Panc1 (cell line): ENCODE measurements around the gene PRKCZ. TPM values are rescaled to one million over a fixed set of nuclear protein-coding genes. Genes with fewer than 3 reads are reported as not detected.
"Not testable (repeated sequence)": the region's sequence is repeated elsewhere in the genome, so short reads cannot be mapped to it uniquely, and the experiment has no call there.

ENCODE experiments used
- ATAC-seq: fragments of 200-7000 bp; cut with Tn5 transposase; 2 replicates; pipeline ENCODE4 v1.9.1; 2020; ENCODE audit warnings: mild to moderate bottlenecking, moderate library complexity
- BruUV-seq: library from RNA; stranded (reverse); fragments of 400-500 nt; replicated peaks from 2 replicates; lab custom pipeline; 2021; lab: Mats Ljungman, UMichigan
- CTCF ChIA-PET: fragments of 300-600 bp; sonication (Branson Sonifier 250); formaldehyde crosslinking; loops from one replicate; lab custom pipeline; 2022; ENCODE audit warnings: antibody characterized with exemption; lab: Charles Lee
- POLR2A ChIA-PET: fragments of 300-600 bp; sonication (Branson Sonifier 250); formaldehyde crosslinking; loops from one replicate; lab custom pipeline; 2022; ENCODE audit warnings: antibody characterized with exemption; lab: Charles Lee
- DNase-seq: peaks from one replicate; pipeline ENCODE4 v3.0.0-alpha.2; 2010; ENCODE audit warnings: low read depth, low spot score
- H3K27ac ChIP-seq: 2 replicates; pipeline ENCODE4 v1.5.1; 2011; ENCODE audit warnings: mild to moderate bottlenecking, low read length, inconsistent platforms
- H3K27me3 ChIP-seq: fragments of 200-500 bp; sonication (Bioruptor generic); 2 replicates; pipeline ENCODE4 v1.6.0; 2014; ENCODE audit warnings: low read length, inconsistent platforms; ENCODE audit not compliant: control insufficient read depth, insufficient read depth
- H3K36me3 ChIP-seq: fragments of 200-500 bp; sonication (Bioruptor generic); 2 replicates; pipeline ENCODE4 v1.5.1; 2014; ENCODE audit warnings: inconsistent platforms, mild to moderate bottlenecking, low read length, moderate library complexity; ENCODE audit not compliant: control insufficient read depth, insufficient read depth
- H3K4me1 ChIP-seq: 2 replicates; pipeline ENCODE4 v1.5.1; 2011; ENCODE audit warnings: inconsistent platforms, mild to moderate bottlenecking, low read length, moderate library complexity; ENCODE audit not compliant: control insufficient read depth, insufficient read depth
- H3K4me3 ChIP-seq, 2 experiments: 2 replicates each; pipeline ENCODE4 v1.5.1; 2011 to 2012; ENCODE audit warnings: low read depth in 2 of 2, low read length in 2 of 2, mild to moderate bottlenecking in 2 of 2, inconsistent platforms in 1 of 2, moderate library complexity in 1 of 2
- H3K9me3 ChIP-seq: fragments of 200-500 bp; sonication (Bioruptor generic); 2 replicates; pipeline ENCODE4 v1.5.1; 2014; ENCODE audit warnings: low read depth, mild to moderate bottlenecking, inconsistent platforms, low read length, moderate library complexity; ENCODE audit not compliant: control insufficient read depth, insufficient read depth
- CTCF ChIP-seq: fragments of 450-650 bp; IDR thresholded peaks from 2 replicates; pipeline ENCODE4 v1.5.1; 2017; ENCODE audit warnings: mild to moderate bottlenecking
- POLR2AphosphoS5 ChIP-seq: IDR thresholded peaks from 2 replicates; pipeline ENCODE4 v1.6.1; 2012; ENCODE audit warnings: mild to moderate bottlenecking, low read depth, low read length, moderate library complexity
- REST ChIP-seq, 2 experiments: IDR thresholded peaks; 2 replicates each; pipeline ENCODE4 v1.6.1; 2011 to 2012; ENCODE audit warnings: low read depth in 2 of 2, control low read depth in 1 of 2, low read length in 1 of 2, mild to moderate bottlenecking in 1 of 2, moderate library complexity in 1 of 2; ENCODE audit not compliant: insufficient read depth in 1 of 2
- SIN3A ChIP-seq: IDR thresholded peaks from 2 replicates; pipeline ENCODE4 v1.6.1; 2012; ENCODE audit warnings: low read depth, mild to moderate bottlenecking, low read length, moderate library complexity, borderline replicate concordance; ENCODE audit not compliant: insufficient read depth
- TCF7L2 ChIP-seq: IDR thresholded peaks from 2 replicates; pipeline ENCODE4 v1.6.1; 2011; ENCODE audit warnings: mild to moderate bottlenecking, low read depth, low read length, inconsistent platforms
- in situ Hi-C: cut with HindIII; loops from 2 replicates; pipeline ENCODE4 v1.10.0; 2016; ENCODE audit warnings: low sequenced_read_pairs, low pct_unique_long_range_greater_than_20kb
- intact Hi-C: fragments of 100-400 bp; cut with micrococcal nuclease; formaldehyde crosslinking; loops from one replicate; pipeline ENCODE4 v1.10.0; 2022; ENCODE audit not compliant: unreplicated experiment
- total RNA-seq: library from RNA; stranded (reverse); gene quantifications from one replicate; pipeline ENCODE4 v1.2.1, GENCODE V29; 2021; ENCODE audit not compliant: unreplicated experiment

PRKCZ gene
- total RNA-seq, 1 experiment from 2014 or later = 26.7 TPM

- TF ChIP-seq POLR2AphosphoS5 = no peak
- no peak for TF ChIP-seq REST (IDR thresholded peaks at IDR 0.05; ENCODE audit: insufficient read depth in 1 of 2, low read depth in 2 of 2, low read length in 1 of 2)
- no peak for TF ChIP-seq CTCF
- no peak for TF ChIP-seq TCF7L2
- TF ChIP-seq SIN3A = no peak
- POLR2A ChIA-PET = no interaction called here
- ATAC-seq = no peak
- no peak for DNase-seq
- Histone ChIP-seq H3K4me1 (no peaks in the 10 kb centered on the region), H3K36me3 (no peaks in the 10 kb centered on the region), H3K27ac (no peak overlapping the region), H3K4me3 (no peak overlapping the region), H3K9me3 (no peaks in the 10 kb centered on the region), H3K27me3 (no peaks in the 10 kb centered on the region)
- CTCF ChIA-PET = interaction anchor here (0.6 kb wide), 1 partner anchor 202 kb away, joined by 4 read pairs; no protein-coding TSS in a partner anchor
- in situ Hi-C loops (no loop called here), intact Hi-C loops (no loop called here)
- no TSS peak for BruUV-seq
These were observed 63.5 kb downstream of the PRKCZ start for GRCh38 chr1:2113620-2114135.

- H3K27me3 ChIP-seq, H3K4me1 ChIP-seq, H3K27ac ChIP-seq, in situ Hi-C loops, H3K4me3 ChIP-seq, ATAC-seq, POLR2A ChIA-PET, H3K36me3 ChIP-seq, H3K9me3 ChIP-seq, BruUV-seq, DNase-seq, intact Hi-C loops: not testable (repeated sequence)
- CTCF ChIA-PET = interaction anchor here (0.8 kb wide), 1 partner anchor 59 kb away, joined by 3 read pairs; no protein-coding TSS in a partner anchor
These were observed 64.4 kb downstream of the PRKCZ start for GRCh38 chr1:2114635-2115007.

- in situ Hi-C loops = no loop called here
- BruUV-seq = no TSS peak
- CTCF ChIA-PET = interaction anchor here (0.8 kb wide), 1 partner anchor 59 kb away, joined by 3 read pairs; no protein-coding TSS in a partner anchor
These were observed 64.9 kb downstream of the PRKCZ start for GRCh38 chr1:2115008-2115641.

More at GRCh38 chr1:2115008-2115641, 64.9 kb downstream of the PRKCZ start:
- Histone ChIP-seq H3K27me3 (no peaks in the 10 kb centered on the region), H3K9me3 (no peaks in the 10 kb centered on the region; the same call in 1 of the 2 replicates), H3K4me3 (no peak overlapping the region), H3K27ac (no peak overlapping the region), H3K4me1 (no peaks in the 10 kb centered on the region), H3K36me3 (no peaks in the 10 kb centered on the region)
- DNase-seq (no peak), ATAC-seq (no peak)
- intact Hi-C loops = no loop called here
- POLR2A ChIA-PET = no interaction called here
- TF ChIP-seq SIN3A (no peak), TCF7L2 (no peak), POLR2AphosphoS5 (no peak), CTCF (no peak), REST (IDR thresholded peaks at IDR 0.05; ENCODE audit: insufficient read depth in 1 of 2, low read depth in 2 of 2, low read length in 1 of 2) (no peak)
